Measurements from ENCODE around the gene SF1.

The SF1 gene

GRCh38 chr11:64747961-64748665 lies 30.2 kb downstream of the SF1 start:
- no CpG with 5 or more reads among the region's 15 CpGs for WGBS (ENCODE audit: extremely low coverage, insufficient coverage, low lambda C conversion rate)
- H3K79me2 ChIP-seq (ENCODE audit: control insufficient read depth, insufficient read depth, low read length) = no peaks in the 10 kb centered on the region
- no peak overlapping the region for H2BK15ac ChIP-seq (replicated peaks; ENCODE audit: low read depth)
- no peak overlapping the region for H2AK5ac ChIP-seq (ENCODE audit: low read length)
- no peak overlapping the region for H3K27ac ChIP-seq (ENCODE audit: low read depth, low read length)
- H2BK120ac ChIP-seq (ENCODE audit: low read depth, low read length) = no peak overlapping the region
- no peaks in the 10 kb centered on the region for H3K79me1 ChIP-seq (ENCODE audit: low read length)
- H3K23ac ChIP-seq (ENCODE audit: low read length) = no peak overlapping the region
- no peak overlapping the region for H3K4ac ChIP-seq (ENCODE audit: low read depth, low read length)
- no peaks in the 10 kb centered on the region for H3K4me1 ChIP-seq (ENCODE audit: control insufficient read depth, low read depth, low read length)
- no peak overlapping the region for H2BK5ac ChIP-seq (ENCODE audit: low read length)
- no peaks in the 10 kb centered on the region for H3K36me3 ChIP-seq (ENCODE audit: control insufficient read depth, insufficient read depth, low read length)
- H3K4me3 ChIP-seq (ENCODE audit: low read length) = no peak overlapping the region
- no peak overlapping the region for H3K56ac ChIP-seq (ENCODE audit: low read length)
- H4K5ac ChIP-seq (ENCODE audit: low read length) = no peak overlapping the region
- DNase-seq = no peak
- no peak overlapping the region for H4K8ac ChIP-seq (ENCODE audit: low read depth, low read length)
- H3K27me3 ChIP-seq (ENCODE audit: insufficient read depth, low read length, poor library complexity) = peaks cover 12% of the 10 kb centered on the region
- H3K18ac ChIP-seq (ENCODE audit: low read length) = no peak overlapping the region
- H3K9ac ChIP-seq (ENCODE audit: low read length) = no peak overlapping the region
- no peak overlapping the region for H3K4me2 ChIP-seq (ENCODE audit: low read length)

- H3K27me3 ChIP-seq (ENCODE audit: insufficient read depth, low read length, poor library complexity) = peaks cover 21% of the 10 kb centered on the region
- H4K8ac ChIP-seq (ENCODE audit: low read depth, low read length) = no peak overlapping the region
- H2BK120ac ChIP-seq (ENCODE audit: low read depth, low read length) = no peak overlapping the region
- no peaks in the 10 kb centered on the region for H3K36me3 ChIP-seq (ENCODE audit: control insufficient read depth, insufficient read depth, low read length)
- no peaks in the 10 kb centered on the region for H3K4me1 ChIP-seq (ENCODE audit: control insufficient read depth, low read depth, low read length)
- no peak overlapping the region for H3K27ac ChIP-seq (ENCODE audit: low read depth, low read length)
- no CpG with 5 or more reads among the region's 10 CpGs for WGBS (ENCODE audit: extremely low coverage, insufficient coverage, low lambda C conversion rate)
- H3K79me1 ChIP-seq (ENCODE audit: low read length) = no peaks in the 10 kb centered on the region
- H3K9ac ChIP-seq (ENCODE audit: low read length) = no peak overlapping the region
- H2AK5ac ChIP-seq (ENCODE audit: low read length) = no peak overlapping the region
- H3K4me2 ChIP-seq (ENCODE audit: low read length) = no peak overlapping the region
- no peak overlapping the region for H3K4ac ChIP-seq (ENCODE audit: low read depth, low read length)
- H2BK15ac ChIP-seq (replicated peaks; ENCODE audit: low read depth) = no peak overlapping the region
- no peaks in the 10 kb centered on the region for H3K79me2 ChIP-seq (ENCODE audit: control insufficient read depth, insufficient read depth, low read length)
- no peak for DNase-seq
- no peak overlapping the region for H2BK5ac ChIP-seq (ENCODE audit: low read length)
- H3K4me3 ChIP-seq (ENCODE audit: low read length) = no peak overlapping the region
- H3K56ac ChIP-seq (ENCODE audit: low read length) = no peak overlapping the region
- H4K5ac ChIP-seq (ENCODE audit: low read length) = no peak overlapping the region
- no peak overlapping the region for H3K23ac ChIP-seq (ENCODE audit: low read length)
- H3K18ac ChIP-seq (ENCODE audit: low read length) = no peak overlapping the region
Observed at GRCh38 chr11:64746486-64746885, 31.9 kb downstream of the SF1 start.

DNA sequence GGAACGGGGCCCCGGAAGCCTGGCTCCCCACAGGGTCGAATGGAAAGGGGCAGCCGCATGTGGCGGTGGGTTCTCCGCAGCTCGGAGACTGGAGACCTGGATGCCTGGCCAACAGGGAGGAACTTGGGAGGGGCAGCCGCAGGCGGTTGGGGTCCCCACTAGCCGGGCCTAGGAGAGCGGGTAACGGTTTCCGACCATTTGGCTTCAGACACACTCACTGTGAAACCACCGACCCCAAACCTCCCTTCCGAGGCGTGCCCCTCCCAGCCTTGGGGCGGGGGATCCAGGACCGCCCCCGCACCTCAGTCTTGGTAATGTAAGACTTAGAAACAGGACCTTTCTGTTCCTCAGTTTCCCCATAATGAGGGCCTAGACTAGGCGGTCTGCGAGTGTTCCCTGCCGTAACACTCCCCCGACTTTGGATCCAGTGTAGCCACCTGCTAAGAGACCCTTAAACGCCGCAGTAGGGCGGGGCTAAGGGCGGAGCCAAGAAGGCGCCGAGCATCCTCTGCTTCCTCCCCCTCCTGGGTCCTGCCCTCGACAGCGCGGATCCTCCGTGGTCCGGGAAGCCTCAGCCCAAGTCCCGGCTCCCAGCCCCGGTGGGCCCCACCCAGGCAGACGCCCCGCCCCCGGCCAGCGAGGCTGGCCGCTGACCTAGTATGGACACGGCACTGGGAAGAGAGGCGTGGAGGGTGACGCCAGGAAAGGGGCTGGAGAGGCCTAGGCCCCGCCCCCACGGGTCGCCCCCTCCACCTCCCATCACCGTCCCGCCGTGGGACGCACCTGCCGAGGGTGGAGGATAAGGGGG lies 32.6 kb downstream of the SF1 start:
- Histone ChIP-seq H2AK5ac (ENCODE audit: low read length) (no peak overlapping the region), H3K4ac (ENCODE audit: low read depth, low read length) (no peak overlapping the region), H3K4me1 (ENCODE audit: control insufficient read depth, low read depth, low read length) (no peaks in the 10 kb centered on the region), H3K56ac (ENCODE audit: low read length) (no peak overlapping the region), H3K9ac (ENCODE audit: low read length) (no peak overlapping the region), H3K27me3 (ENCODE audit: insufficient read depth, low read length, poor library complexity) (peaks cover 21% of the 10 kb centered on the region), H2BK120ac (ENCODE audit: low read depth, low read length) (no peak overlapping the region), H4K5ac (ENCODE audit: low read length) (no peak overlapping the region), H2BK15ac (replicated peaks; ENCODE audit: low read depth) (no peak overlapping the region), H3K79me2 (ENCODE audit: control insufficient read depth, insufficient read depth, low read length) (no peaks in the 10 kb centered on the region), H3K4me2 (ENCODE audit: low read length) (peak overlapping the region; percentile 88), H3K4me3 (ENCODE audit: low read length) (peak overlapping the region; percentile 22), H4K8ac (ENCODE audit: low read depth, low read length) (no peak overlapping the region), H3K23ac (ENCODE audit: low read length) (no peak overlapping the region), H3K79me1 (ENCODE audit: low read length) (no peaks in the 10 kb centered on the region), H3K18ac (ENCODE audit: low read length) (peak overlapping the region; percentile 53), H2BK5ac (ENCODE audit: low read length) (no peak overlapping the region), H3K27ac (ENCODE audit: low read depth, low read length) (no peak overlapping the region), H3K36me3 (ENCODE audit: control insufficient read depth, insufficient read depth, low read length) (no peaks in the 10 kb centered on the region)
- WGBS (ENCODE audit: extremely low coverage, insufficient coverage, low lambda C conversion rate) = no CpG with 5 or more reads among the region's 52 CpGs
- peak; percentile 65 for DNase-seq

GRCh38 chr11:64745189-64745520 lies 33.2 kb downstream of the SF1 start:
- DNase-seq = no peak
- H4K8ac ChIP-seq (ENCODE audit: low read depth, low read length) = no peak overlapping the region
- no peak overlapping the region for H4K5ac ChIP-seq (ENCODE audit: low read length)
- H3K23ac ChIP-seq (ENCODE audit: low read length) = no peak overlapping the region
- no peak overlapping the region for H3K27ac ChIP-seq (ENCODE audit: low read depth, low read length)
- no peak overlapping the region for H2BK15ac ChIP-seq (replicated peaks; ENCODE audit: low read depth)
- H3K56ac ChIP-seq (ENCODE audit: low read length) = peak overlapping the region; percentile 62
- no peaks in the 10 kb centered on the region for H3K4me1 ChIP-seq (ENCODE audit: control insufficient read depth, low read depth, low read length)
- no peak overlapping the region for H3K4ac ChIP-seq (ENCODE audit: low read depth, low read length)
- H3K4me2 ChIP-seq (ENCODE audit: low read length) = peak overlapping the region; percentile 88
- H2BK5ac ChIP-seq (ENCODE audit: low read length) = no peak overlapping the region
- no peaks in the 10 kb centered on the region for H3K79me1 ChIP-seq (ENCODE audit: low read length)
- H3K79me2 ChIP-seq (ENCODE audit: control insufficient read depth, insufficient read depth, low read length) = no peaks in the 10 kb centered on the region
- H3K36me3 ChIP-seq (ENCODE audit: control insufficient read depth, insufficient read depth, low read length) = no peaks in the 10 kb centered on the region
- H3K9ac ChIP-seq (ENCODE audit: low read length) = peak overlapping the region; percentile 35
- H2AK5ac ChIP-seq (ENCODE audit: low read length) = no peak overlapping the region
- no CpG with 5 or more reads among the region's 20 CpGs for WGBS (ENCODE audit: extremely low coverage, insufficient coverage, low lambda C conversion rate)
- no peak overlapping the region for H2BK120ac ChIP-seq (ENCODE audit: low read depth, low read length)
- H3K27me3 ChIP-seq (ENCODE audit: insufficient read depth, low read length, poor library complexity) = peaks cover 21% of the 10 kb centered on the region
- H3K18ac ChIP-seq (ENCODE audit: low read length) = peak overlapping the region; percentile 53
- peak overlapping the region; percentile 3 for H3K4me3 ChIP-seq (ENCODE audit: low read length)

DNA sequence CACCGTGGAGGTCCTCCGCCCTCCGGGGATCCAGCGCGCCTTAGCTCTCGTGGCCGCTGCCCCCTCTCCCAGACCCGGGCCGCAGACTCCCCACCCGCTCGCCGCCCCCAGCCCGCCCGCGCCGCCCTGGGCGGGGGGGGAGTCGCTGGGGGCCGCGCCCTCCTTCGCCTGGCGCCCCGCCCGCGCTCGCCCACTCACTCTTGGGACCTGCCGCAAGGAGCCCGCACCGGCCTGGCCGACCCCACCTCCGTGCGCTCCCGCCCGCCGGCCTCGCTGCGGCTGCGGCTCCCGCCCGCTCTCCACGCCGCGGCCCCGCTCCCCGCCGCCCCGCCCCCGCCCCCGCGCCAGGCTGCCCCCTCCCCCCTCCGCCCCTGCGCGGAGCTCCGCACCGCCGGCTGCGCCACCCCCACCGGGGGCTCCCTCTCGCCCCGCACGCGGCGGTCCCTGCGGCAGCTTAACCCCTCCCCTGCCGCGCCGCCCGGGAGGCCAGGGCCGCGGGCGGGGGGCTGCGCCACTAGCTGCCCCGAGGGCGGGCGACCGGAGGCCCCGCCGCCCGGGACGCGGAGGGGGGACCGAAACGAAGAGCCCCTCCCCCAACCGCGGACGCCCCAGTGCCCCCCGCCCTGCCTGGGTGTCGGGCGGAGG lies 33.7 kb downstream of the SF1 start:
- no peaks in the 10 kb centered on the region for H3K79me2 ChIP-seq (ENCODE audit: control insufficient read depth, insufficient read depth, low read length)
- H3K23ac ChIP-seq (ENCODE audit: low read length) = no peak overlapping the region
- no CpG with 5 or more reads among the region's 89 CpGs for WGBS (ENCODE audit: extremely low coverage, insufficient coverage, low lambda C conversion rate)
- H2BK15ac ChIP-seq (replicated peaks; ENCODE audit: low read depth) = no peak overlapping the region
- H3K4me3 ChIP-seq (ENCODE audit: low read length) = no peak overlapping the region
- no peak overlapping the region for H4K8ac ChIP-seq (ENCODE audit: low read depth, low read length)
- H3K4me1 ChIP-seq (ENCODE audit: control insufficient read depth, low read depth, low read length) = no peaks in the 10 kb centered on the region
- peak overlapping the region; percentile 36 for H3K4me2 ChIP-seq (ENCODE audit: low read length)
- H3K27me3 ChIP-seq (ENCODE audit: insufficient read depth, low read length, poor library complexity) = peaks cover 21% of the 10 kb centered on the region
- peak overlapping the region; percentile 62 for H3K56ac ChIP-seq (ENCODE audit: low read length)
- H3K9ac ChIP-seq (ENCODE audit: low read length) = no peak overlapping the region
- no peaks in the 10 kb centered on the region for H3K36me3 ChIP-seq (ENCODE audit: control insufficient read depth, insufficient read depth, low read length)
- H3K79me1 ChIP-seq (ENCODE audit: low read length) = no peaks in the 10 kb centered on the region
- DNase-seq = no peak
- H2BK5ac ChIP-seq (ENCODE audit: low read length) = no peak overlapping the region
- H3K4ac ChIP-seq (ENCODE audit: low read depth, low read length) = no peak overlapping the region
- H2AK5ac ChIP-seq (ENCODE audit: low read length) = no peak overlapping the region
- H3K18ac ChIP-seq (ENCODE audit: low read length) = peak overlapping the region; percentile 53
- no peak overlapping the region for H4K5ac ChIP-seq (ENCODE audit: low read length)
- no peak overlapping the region for H3K27ac ChIP-seq (ENCODE audit: low read depth, low read length)
- no peak overlapping the region for H2BK120ac ChIP-seq (ENCODE audit: low read depth, low read length)

Data from mesendoderm (in vitro differentiated cells).